Adrenal gland (tissue), 5 donors: Measurements from ENCODE around the gene KCNA1.

ENCODE experiments used
- CTCF ChIP-seq, 6 experiments: fragments of 450-650 bp in 4 of 6; fragments of 200-600 bp in 2 of 6; sonication (generic) in 1 of 6; IDR thresholded peaks; 1 replicate in 5 of 6; 2 replicates in 1 of 6; pipeline versions ENCODE4 v1.5.1 to v1.8.0; 2016 to 2021; ENCODE audit warnings: antibody characterized with exemption in 6 of 6, mild to moderate bottlenecking in 2 of 6, moderate library complexity in 1 of 6
- POLR2A ChIP-seq, 2 donors: fragments of 450-650 bp; IDR thresholded peaks; one replicate each; pipeline ENCODE4 v1.6.1; 2017; ENCODE audit warnings: antibody characterized with exemption in 2 of 2, mild to moderate bottlenecking in 2 of 2, moderate library complexity in 1 of 2
- donor health status: DM: no; HTN: no; CAD: no.

DNA sequence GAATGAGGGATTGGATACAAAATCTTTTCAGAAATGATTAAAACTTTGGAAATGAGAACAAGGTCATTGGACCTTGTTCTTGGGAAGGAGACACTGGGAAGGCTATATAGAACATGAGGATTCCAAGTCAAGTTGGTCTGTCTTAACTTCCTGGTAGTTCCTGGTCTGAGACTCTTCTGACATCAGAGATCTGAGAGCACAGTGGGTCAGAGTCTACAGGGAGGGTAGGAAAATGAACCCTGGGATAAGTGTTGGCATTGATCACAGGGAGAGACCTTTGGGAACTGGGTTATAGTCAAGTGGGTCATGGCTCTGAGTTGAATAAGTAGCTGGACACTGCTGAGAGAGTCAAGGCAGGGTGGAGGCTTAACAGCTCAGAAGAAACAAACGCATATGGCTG is 17.3 kb upstream of the KCNA1 start:
- TF ChIP-seq CTCF (IDR thresholded peaks at IDR 0.05): no peak
- no peak for TF ChIP-seq POLR2A (IDR thresholded peaks at IDR 0.05)
